OCI-LY3 (cell line): ENCODE results near the gene TSPAN9.

Experiments
- CTCF ChIP-seq: fragments of 200-600, 300-600 bp; sonication (generic); IDR thresholded peaks from 2 replicates; pipeline ENCODE4 v1.5.1; 2014; ENCODE audit warnings: antibody characterized with exemption, low read length, low read depth
- EZH2phosphoT487 ChIP-seq: fragments of 200-600 bp; shearing (Covaris generic); IDR thresholded peaks from 2 replicates; pipeline ENCODE4 v1.6.1; 2018; ENCODE audit warnings: antibody characterized with exemption, mixed run types, low read depth

- no peak for TF ChIP-seq EZH2phosphoT487
- no peak for TF ChIP-seq CTCF
These were observed 187.1 kb downstream of the TSPAN9 start for GRCh38 chr12:3263939-3264922.
